NT2/D1 (cell line): ENCODE measurements around the gene SFXN1.

Experiments
- YY1 ChIP-seq: IDR thresholded peaks from 2 replicates; pipeline ENCODE4 v1.6.1; 2011; ENCODE audit not compliant: insufficient read length, insufficient read depth
- ZNF274 ChIP-seq: IDR thresholded peaks from 2 replicates; pipeline ENCODE4 v1.6.1; 2011; ENCODE audit warnings: mild to moderate bottlenecking, low read depth, low read length

DNA sequence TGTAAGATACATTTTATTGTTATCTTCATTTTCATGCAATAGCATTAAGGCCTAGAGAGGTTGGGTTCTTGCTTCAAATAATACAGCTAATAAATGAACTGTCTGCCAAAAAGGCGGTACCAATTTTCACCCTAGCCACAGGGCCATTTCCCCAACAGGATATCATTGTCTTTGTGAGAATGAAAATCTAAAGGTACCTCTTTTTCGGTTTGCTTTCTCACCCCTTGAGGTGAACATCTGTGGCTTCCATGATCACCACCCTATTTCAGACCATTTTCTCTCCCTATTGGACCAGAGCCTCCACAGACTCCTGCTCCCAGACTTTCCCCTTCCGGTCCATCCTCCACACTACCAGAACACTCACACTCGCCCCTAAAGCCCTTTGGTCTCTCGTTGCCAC, 60.2 kb downstream of the SFXN1 start:
- TF ChIP-seq ZNF274 (no peak), YY1 (no peak)
